Glomerular visceral epithelial cell (primary cell): Measurements from ENCODE around the gene SLC8B1.

ENCODE experiments used
- DNase-seq: peaks from one replicate; pipeline ENCODE4 v3.0.0-alpha.2; 2016; ENCODE audit errors: extremely low spot score

SLC8B1 gene

GRCh38 chr12:113334786-113335539 is at the start of gene SLC8B1:
SLC8B1 (minus strand) TSS chr12:113335109; CDS start chr12:113332878, 2,231 bp downstream.
- peak; percentile 86 for DNase-seq

- no peak for DNase-seq
Observed at GRCh38 chr12:113382206-113382605, 47.3 kb upstream of the SLC8B1 start.

- no peak for DNase-seq
Observed at GRCh38 chr12:113381220-113381619, 46.3 kb upstream of the SLC8B1 start.

- DNase-seq: no peak
Observed at GRCh38 chr12:113378291-113378690, 43.4 kb upstream of the SLC8B1 start.

GRCh38 chr12:113374823-113375428 is 40.0 kb upstream of the SLC8B1 start:
- no peak for DNase-seq

GRCh38 chr12:113373969-113374368 is 39.1 kb upstream of the SLC8B1 start:
- no peak for DNase-seq

GRCh38 chr12:113373440-113373839 is 38.5 kb upstream of the SLC8B1 start:
- no peak for DNase-seq

- no peak for DNase-seq
Observed at GRCh38 chr12:113372371-113372770, 37.5 kb upstream of the SLC8B1 start.

- no peak for DNase-seq
Observed at GRCh38 chr12:113371808-113372207, 36.9 kb upstream of the SLC8B1 start.

- DNase-seq: no peak
Observed at GRCh38 chr12:113370923-113371682, 36.2 kb upstream of the SLC8B1 start.

- no peak for DNase-seq
Observed at GRCh38 chr12:113369391-113369985, 34.6 kb upstream of the SLC8B1 start.

- DNase-seq: no peak
Observed at GRCh38 chr12:113368331-113368730, 33.4 kb upstream of the SLC8B1 start.

GRCh38 chr12:113366827-113367226 is 31.9 kb upstream of the SLC8B1 start:
- no peak for DNase-seq

- DNase-seq: no peak
Observed at GRCh38 chr12:113365639-113366395, 30.9 kb upstream of the SLC8B1 start.

GRCh38 chr12:113364698-113365097 is 29.8 kb upstream of the SLC8B1 start:
- DNase-seq: no peak

GRCh38 chr12:113361574-113362370 is 26.9 kb upstream of the SLC8B1 start:
- DNase-seq: no peak

- DNase-seq: no peak
Observed at GRCh38 chr12:113359939-113360748, 25.2 kb upstream of the SLC8B1 start.

- no peak for DNase-seq
Observed at GRCh38 chr12:113359133-113359938, 24.4 kb upstream of the SLC8B1 start.
